HG03135 (cell line): ENCODE data around the gene PAK1.
"Not testable (repeated sequence)": the region's sequence is repeated elsewhere in the genome, so short reads cannot be mapped to it uniquely, and the experiment has no call there.

Experiments used
- ATAC-seq: cut with Tn5 transposase; IDR thresholded peaks from one replicate; pipeline ENCODE4 v1.9.1; 2021; ENCODE audit warnings: mild to moderate bottlenecking, moderate library complexity; ENCODE audit not compliant: unreplicated experiment

PAK1 gene

GRCh38 chr11:77316733-77317342 is 157.1 kb downstream of the PAK1 start:
- ATAC-seq = no peak

- no peak for ATAC-seq
These were observed 161.8 kb downstream of the PAK1 start for GRCh38 chr11:77312107-77312506.

DNA sequence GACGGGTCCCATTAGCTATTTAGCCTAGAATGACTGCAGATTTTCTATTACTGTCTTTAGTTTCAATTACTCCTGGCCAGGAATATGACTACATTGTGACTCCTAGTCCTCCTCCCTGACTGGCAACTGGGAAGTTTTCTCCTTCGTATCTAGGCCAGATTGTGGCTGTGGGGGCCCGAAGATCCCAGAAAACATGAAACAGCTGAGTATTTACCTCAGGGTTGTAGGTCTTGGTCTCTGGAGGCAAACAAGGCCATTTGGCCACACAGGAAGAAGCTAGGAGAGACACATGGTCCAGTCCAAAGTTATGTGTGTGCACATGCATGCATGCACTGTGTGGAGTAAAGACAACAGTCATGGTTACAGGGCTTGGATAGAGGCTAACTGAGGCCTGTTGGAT is 162.2 kb downstream of the PAK1 start:
- no peak for ATAC-seq

DNA sequence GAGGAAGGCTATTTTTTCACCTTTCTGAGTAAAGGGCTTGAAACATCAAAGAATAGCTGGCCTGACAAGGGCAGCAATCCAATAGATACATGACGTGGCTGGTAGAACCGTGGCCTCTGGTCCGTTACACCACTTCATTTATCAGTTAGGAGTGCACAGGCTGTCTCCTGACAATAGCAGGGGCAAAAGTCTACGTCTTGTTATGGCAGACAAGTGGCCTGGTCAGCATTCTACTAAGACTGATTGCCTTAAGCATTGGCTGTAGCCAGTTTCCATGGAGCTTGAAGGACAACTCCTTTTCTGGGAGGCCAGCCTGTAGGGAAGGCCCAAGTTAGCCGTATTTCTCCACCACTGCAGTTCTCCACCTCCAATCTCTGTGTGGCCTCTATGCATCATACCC is 163.2 kb downstream of the PAK1 start:
- ATAC-seq = no peak

DNA sequence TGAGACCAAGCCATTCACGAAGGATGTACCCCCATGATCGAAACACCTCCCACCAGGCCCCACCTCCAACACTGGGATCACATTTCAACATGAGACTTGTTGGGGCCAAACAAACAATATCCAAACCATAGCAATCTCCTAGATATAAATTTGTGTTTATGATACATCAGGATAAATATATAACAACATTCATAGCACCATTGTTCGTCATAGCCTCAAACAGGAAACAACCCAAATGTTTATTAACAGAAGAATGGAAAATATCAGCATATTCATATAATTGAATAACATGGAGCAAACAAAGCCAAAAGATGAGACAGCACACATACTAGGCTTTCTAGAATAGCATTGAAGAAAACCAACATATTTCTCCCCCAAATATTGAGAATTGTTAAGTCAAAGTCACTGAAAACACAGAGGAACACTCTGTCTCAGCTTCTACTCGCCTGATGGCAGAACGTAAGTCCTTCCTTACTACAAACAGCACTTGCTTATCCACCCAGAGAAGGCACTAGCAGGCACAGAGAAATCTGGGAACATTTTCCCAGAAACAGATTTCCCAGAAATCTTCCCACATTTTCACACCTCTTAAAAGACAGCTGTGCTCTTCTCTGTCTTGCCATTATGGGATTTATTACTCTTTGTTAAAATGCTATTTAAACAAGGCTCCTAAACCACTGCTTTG is 164.4 kb downstream of the PAK1 start:
- no peak for ATAC-seq

- ATAC-seq = no peak
These were observed 165.1 kb downstream of the PAK1 start for GRCh38 chr11:77308838-77309237.

DNA sequence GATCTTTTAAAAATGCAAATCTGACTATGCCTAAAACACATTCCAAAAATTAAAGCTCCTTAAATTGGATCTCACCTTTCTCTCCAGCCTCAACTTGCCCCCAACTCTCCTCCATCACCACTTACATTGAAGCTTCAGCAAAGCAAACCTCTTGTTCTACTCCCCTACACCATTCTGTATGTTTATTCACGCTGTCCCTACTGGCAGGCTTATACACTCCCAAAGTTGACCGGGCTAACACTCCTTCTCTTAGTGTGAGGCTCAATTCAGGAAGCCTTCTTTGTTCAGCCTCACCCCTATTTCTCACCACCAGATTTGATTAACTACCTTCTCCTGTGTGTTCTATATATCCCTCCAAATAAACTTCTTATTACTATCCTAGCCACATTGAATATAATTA is 170.6 kb downstream of the PAK1 start:
- no peak for ATAC-seq

DNA sequence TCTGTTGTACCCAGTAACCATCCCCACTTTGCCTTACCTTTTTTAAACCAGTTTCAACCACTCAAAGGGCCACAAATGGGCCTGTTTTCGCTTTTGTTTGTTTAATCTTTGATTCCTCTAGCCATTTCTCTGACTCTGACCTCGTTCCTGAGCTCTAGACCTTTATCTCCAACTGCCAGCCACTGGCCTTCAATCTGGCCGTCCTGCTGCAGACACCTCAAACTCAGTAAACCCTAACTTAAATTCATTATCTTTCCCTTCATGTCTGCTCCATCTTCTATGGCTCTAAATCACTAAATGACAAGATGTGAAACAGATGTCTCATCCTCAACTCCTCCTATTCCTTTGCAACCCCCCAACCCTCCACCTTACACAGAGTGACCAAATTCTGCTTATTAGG is 171.1 kb downstream of the PAK1 start:
- ATAC-seq = no peak

GRCh38 chr11:77301510-77301909 is 172.4 kb downstream of the PAK1 start, which contains the start of gene GDPD4:
Gene GDPD4 (minus strand): TSS chr11:77301686. CDS start chr11:77285137, 16,549 bp downstream.
- no peak for ATAC-seq

DNA sequence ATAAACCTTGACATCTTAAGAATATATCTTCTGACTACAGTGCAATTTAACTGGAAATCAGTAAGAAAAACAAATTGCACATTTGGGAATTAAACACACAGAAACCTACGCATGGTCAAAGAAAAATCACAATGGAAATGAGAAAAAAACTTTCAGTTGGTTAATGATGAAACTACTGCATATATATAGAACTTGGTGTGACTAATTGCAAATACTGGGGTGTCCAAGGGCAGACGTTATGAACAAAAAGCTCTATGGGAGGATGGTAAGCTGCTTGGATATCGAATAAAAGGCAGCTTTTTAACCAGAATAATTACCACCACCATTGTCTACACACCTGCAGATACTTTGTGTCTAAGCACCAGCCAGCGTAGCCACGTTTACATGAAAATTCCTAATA is 173.2 kb downstream of the PAK1 start:
- ATAC-seq = no peak

- not testable (repeated sequence) for ATAC-seq
These were observed 173.9 kb downstream of the PAK1 start for GRCh38 chr11:77300028-77300427.

- ATAC-seq = no peak
These were observed 174.3 kb downstream of the PAK1 start for GRCh38 chr11:77299528-77299993.

- ATAC-seq = no peak
These were observed 179.9 kb downstream of the PAK1 start for GRCh38 chr11:77294040-77294439.

GRCh38 chr11:77289737-77290136 is 184.2 kb downstream of the PAK1 start:
- ATAC-seq = no peak

DNA sequence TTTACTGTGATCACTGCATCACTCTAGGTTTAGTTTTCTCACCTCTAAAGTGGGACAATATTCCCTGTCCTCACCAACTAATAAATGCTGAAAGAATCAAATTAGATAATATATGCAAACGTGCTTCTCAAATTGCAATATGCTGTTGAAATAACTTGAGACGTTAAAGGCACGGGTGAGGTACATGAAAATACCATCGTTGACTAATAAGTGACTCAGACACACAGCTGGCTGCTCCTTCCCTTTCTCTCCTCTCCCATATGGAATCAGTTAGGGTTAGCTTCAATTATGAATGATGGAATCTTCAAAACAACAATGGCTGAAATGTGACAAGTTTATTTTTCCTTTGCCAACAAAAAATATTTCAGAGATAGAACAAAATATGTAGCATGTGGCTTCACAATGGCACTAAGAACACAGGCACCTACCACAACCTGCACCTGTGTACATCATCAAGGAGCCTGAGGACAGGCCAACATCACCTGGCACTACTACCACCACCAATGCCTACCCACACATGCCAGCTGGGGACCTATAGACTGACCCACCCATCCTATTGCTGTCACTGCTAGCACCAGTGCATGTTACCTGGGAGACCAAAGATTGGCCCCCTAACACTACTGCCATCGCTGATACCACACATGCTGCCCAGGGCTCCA is 186.2 kb downstream of the PAK1 start:
- no peak for ATAC-seq

- no peak for ATAC-seq
These were observed 186.8 kb downstream of the PAK1 start for GRCh38 chr11:77287136-77287535.

- no peak for ATAC-seq
These were observed 189.1 kb downstream of the PAK1 start for GRCh38 chr11:77284476-77285468.

- ATAC-seq = no peak
These were observed 190.8 kb downstream of the PAK1 start for GRCh38 chr11:77283101-77283500.

DNA sequence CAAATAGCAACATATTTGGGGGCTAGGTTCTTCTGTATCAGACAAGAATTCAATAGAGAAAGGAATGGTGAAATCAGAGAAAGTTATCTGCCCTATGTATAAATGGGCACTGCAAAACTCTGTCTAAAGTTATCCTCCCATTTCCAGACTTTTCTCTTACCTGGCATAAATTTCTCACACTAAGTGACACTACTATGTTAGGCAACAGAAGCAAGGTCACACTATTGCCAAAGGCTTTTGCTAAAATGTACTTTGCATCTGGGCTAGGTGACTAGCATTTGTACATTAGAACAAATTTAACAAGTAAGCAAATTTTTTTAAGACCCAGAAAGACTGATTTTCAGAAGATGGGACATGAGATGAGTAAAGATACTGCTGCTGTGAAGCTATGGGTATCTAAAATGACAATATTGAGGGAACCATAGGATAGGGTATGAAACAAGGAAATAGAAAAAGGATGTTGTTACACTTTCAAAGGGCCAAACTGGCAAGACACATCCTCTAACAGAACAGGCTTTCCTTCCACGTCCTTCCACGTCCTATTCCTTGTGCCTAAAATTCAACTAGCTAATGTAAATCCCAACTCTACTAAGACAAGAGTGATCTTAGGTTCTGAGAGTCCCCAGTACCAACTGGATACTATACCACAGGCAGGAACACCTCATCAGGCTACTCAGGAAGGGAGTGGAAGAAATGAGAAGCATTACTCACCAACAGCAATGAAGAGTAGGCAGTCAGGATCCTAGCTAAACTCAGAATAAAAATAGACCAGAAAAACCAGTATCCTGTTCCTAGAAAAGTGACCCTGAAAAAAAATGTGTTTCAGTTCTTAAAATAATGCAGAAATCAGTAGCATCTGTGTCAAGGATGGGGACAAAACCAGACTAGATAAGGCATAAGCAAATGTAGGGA is 195.0 kb downstream of the PAK1 start:
- no peak for ATAC-seq

- no peak for ATAC-seq
These were observed 197.6 kb downstream of the PAK1 start for GRCh38 chr11:77276271-77276670.
